Measurements from ENCODE around the gene PDIK1L. TPM values are rescaled to one million over a fixed set of nuclear protein-coding genes. Genes with fewer than 3 reads are reported as not detected.

Gene PDIK1L
- total and polyA plus RNA-seq, 2 of the 8 experiments (the other 6 are each of a cell fraction or from before 2014, with no cell fraction given) = 0.95 to 4.5 TPM

DNA sequence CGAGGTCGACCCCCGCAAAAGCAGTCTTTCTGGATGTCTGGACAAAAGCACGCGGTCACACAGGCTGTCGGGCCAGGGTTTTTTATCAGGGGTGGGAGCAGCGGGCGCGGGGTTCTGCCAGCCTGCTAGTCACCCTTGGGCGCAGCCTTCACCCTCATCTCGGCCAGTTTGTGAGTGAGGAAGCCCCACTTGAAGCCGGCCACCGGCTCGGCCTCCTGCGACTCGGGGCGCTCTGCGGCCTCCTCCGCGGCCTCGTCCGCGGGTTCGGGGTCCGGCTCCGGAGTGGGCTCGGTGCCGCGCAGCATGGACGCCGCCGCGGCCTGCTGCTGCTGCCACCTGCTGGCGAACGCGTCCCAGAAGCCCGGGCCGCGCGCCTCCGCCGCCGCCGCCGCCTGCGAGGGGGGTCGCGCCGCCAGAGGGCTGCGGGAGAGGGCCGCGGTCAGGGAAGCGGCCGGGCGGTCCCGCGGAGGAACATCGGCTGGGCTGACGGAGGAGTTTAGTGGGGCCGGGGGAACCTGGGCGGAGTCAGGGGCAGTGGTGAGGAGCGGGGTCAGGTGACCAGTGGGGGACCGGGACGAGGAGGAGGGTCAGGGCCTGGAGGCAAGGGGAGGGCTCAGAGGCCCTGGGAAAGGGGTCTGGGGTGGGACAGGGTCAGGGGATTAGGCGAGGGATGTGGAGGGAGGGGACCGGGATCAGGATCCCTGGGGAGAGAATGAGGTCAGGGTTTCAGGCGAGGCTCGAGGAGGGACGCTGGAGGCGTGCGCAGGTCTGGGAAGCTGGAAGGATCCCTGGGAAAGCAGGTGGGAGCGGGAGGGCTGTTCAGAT, 52.6 kb downstream of the PDIK1L start (continued):
- TF ChIP-seq SIN3A (conservative IDR thresholded peaks at IDR 0.05 in 1 of 2, IDR thresholded peaks at IDR 0.05 in 1 of 2; ENCODE audit: low read depth in 1 of 2, low read length in 2 of 2) (no peak), RAD21 (IDR thresholded peaks at IDR 0.05 in 1 of 2, conservative IDR thresholded peaks at IDR 0.05 in 1 of 2; ENCODE audit: low read depth in 2 of 2, low read length in 2 of 2) (peak in 1 of 2 experiments; percentile 48; a peak in 2 of 4 replicates), TCF12 (IDR thresholded peaks at IDR 0.05; ENCODE audit: low read depth, low read length) (no peak), SIRT6 (IDR thresholded peaks at IDR 0.05; ENCODE audit: low read length) (no peak), RBBP5 (IDR thresholded peaks at IDR 0.05; ENCODE audit: borderline replicate concordance, low read depth, low read length) (no peak; the same call in 1 of the 2 replicates), PHF8 (conservative IDR thresholded peaks at IDR 0.05; ENCODE audit: low read depth, low read length) (peak; percentile 56), CEBPB (IDR thresholded peaks at IDR 0.05; ENCODE audit: low read depth, low read length) (no peak), ATF3 (IDR thresholded peaks at IDR 0.05; ENCODE audit: insufficient read depth, low read depth, low read length) (0 out of 2 replicates have a peak, but pooled peaks have one; percentile 42), TAF7 (optimal IDR thresholded peaks at IDR 0.05; ENCODE audit: borderline replicate concordance, low read depth, low read length) (no peak), NANOG (IDR thresholded peaks at IDR 0.05; ENCODE audit: insufficient read depth, low read depth, low read length, poor library complexity, severe bottlenecking) (no peak), GTF2F1 (IDR thresholded peaks at IDR 0.05; ENCODE audit: borderline replicate concordance, low read depth, low read length) (no peak), MAFK (IDR thresholded peaks at IDR 0.05; ENCODE audit: low read depth, low read length) (no peak), SP4 (IDR thresholded peaks at IDR 0.05; ENCODE audit: low read length) (no peak), EZH2 (IDR thresholded peaks at IDR 0.05; ENCODE audit: low read depth, low read length, severe bottlenecking) (no peak), SRF (IDR thresholded peaks at IDR 0.05; ENCODE audit: low read depth, low read length) (no peak), KDM5A (IDR thresholded peaks at IDR 0.05; ENCODE audit: low read length) (no peak), GABPA (IDR thresholded peaks at IDR 0.05; ENCODE audit: borderline replicate concordance, insufficient read depth, low read length) (no peak), CHD2 (IDR thresholded peaks at IDR 0.05; ENCODE audit: low read length) (no peak), CREB1 (IDR thresholded peaks at IDR 0.05) (no peak; the same call in 1 of the 2 replicates), RXRA (IDR thresholded peaks at IDR 0.05; ENCODE audit: insufficient read depth, low read depth, low read length) (no peak)
- TF ChIP-seq, protein P1, sequence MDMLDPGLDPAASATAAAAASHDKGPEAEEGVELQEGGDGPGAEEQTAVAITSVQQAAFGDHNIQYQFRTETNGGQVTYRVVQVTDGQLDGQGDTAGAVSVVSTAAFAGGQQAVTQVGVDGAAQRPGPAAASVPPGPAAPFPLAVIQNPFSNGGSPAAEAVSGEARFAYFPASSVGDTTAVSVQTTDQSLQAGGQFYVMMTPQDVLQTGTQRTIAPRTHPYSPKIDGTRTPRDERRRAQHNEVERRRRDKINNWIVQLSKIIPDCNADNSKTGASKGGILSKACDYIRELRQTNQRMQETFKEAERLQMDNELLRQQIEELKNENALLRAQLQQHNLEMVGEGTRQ (IDR thresholded peaks at IDR 0.05; ENCODE audit: low read length) = peak; percentile 66
- TF ChIP-seq, protein P2, sequence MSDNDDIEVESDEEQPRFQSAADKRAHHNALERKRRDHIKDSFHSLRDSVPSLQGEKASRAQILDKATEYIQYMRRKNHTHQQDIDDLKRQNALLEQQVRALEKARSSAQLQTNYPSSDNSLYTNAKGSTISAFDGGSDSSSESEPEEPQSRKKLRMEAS (IDR thresholded peaks at IDR 0.05) = peak; percentile 55; the same call in 1 of the 2 replicates
